ENCODE measurements around the gene SRD5A2. TPM values are rescaled to one million over a fixed set of nuclear protein-coding genes. Genes with fewer than 3 reads are reported as not detected.

Gene SRD5A2
- not detected in 2 replicates for total RNA-seq

GRCh38 chr2:31580321-31581117 is at the start of gene SRD5A2:
TSS of gene SRD5A2 (minus strand) at chr2:31580938. CDS start at chr2:31580900, 38 bp downstream.

Other genes with a start within 250 kb of the SRD5A2 start
- not detected in 2 replicates for gene XDH, start 166.2 kb downstream of the SRD5A2 start, total RNA-seq